Smooth muscle cell of the brain vasculature (primary cell): ENCODE measurements around the gene FXR2.

ENCODE experiments used
- DNase-seq: peaks from one replicate; pipeline ENCODE4 v3.0.0-alpha.2; 2012; ENCODE audit warnings: low read depth, low spot score

FXR2 gene

DNA sequence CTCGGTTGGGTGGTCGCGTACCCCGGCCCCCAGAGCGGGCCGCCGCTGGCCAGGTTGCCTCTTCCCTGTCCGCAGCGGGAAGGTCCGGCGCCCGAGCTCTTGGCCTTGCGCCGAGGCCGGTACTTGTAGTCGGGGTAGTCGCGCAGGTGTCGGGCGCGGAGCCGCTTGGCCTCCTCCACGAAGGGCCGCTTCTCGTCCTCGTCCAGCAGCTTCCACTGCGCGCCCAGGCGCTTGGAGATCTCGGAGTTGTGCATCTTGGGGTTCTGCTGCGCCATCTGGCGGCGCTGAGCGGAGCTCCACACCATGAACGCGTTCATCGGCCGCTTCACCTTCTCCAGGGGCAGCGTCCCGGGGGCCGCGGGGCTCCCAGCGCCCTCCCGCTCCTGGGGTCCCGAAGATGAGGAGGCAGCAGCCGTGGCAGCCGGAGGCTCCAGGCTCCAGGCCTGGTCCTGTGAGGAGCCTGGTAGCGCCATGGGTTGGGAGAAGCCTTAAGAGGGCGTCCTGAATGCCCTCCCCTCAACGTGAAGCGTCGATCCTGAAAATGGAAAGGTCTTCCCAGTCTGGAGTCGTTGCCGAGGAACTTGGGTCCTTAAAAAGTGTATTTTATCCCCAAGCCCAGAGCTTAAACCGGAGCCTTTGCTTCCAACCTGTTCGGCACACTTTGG is 25.4 kb downstream of the FXR2 start:
- DNase-seq: peak; percentile 70

DNA sequence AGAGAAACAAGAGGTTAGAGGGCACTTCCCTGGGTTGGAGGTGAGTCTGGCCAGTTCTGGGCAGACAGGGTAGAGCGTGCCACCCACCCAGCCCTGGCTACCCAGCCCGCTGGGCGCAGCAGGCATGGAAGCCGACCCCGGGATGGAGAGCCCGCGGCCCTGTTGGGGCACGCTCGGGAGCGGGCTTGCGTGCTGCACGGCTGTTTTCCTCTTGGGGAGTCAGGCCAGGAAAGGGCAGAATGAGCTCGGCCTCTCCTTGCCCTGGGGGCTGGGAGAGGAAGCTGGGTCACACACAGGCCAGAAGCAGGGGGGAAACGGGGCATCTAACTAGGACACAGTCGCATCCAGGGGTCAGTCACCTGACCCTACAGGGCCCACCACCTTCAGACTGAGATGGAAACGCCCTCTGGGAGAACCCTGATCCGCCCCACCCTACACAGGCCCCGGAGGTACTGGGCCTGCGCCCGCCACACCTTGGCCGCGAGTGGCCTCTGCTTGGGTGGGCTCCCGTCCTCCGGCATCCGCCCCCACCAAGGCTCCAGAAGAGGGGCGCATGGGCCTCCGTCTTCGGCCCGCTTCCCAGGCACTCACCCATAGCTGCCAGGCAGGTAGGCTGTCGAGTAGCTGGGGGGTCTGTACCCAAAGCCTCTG is 26.0 kb downstream of the FXR2 start:
- no peak for DNase-seq

DNA sequence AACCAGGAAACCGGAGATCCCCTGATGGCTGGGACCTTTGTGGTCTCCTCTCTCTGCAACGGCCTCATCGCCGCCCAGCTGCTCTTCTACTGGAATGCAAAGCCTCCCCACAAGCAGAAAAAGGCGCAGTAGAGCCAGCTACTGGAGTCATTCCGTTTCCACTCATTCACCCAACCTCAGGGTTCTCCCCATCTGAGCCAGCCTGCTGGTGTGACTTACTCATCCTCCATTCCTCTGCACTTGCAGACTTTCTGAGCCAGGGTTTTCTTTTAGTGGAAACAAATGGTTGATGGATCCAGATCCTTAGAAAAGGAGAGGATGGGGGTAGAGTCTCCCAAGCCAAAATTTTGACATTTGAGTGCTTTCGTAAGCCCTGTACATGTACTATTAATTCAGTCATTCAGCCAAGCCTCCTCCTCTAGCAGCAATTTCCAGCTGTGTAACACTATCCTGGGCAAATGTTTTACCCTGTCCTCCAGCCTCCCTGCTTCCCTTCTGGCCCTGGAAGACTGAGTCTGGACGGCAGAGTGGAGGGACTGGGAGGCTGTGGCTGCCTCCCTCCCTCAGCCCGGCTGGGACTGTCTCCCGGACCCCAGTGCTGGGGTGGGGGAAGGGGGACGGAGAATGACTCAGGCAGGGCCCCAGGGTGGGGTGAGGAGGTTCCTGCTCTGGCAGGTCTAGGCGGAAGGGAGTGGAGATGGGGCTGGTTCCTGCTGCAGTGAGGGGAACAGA is 27.1 kb downstream of the FXR2 start:
- peak; percentile 43 for DNase-seq

DNA sequence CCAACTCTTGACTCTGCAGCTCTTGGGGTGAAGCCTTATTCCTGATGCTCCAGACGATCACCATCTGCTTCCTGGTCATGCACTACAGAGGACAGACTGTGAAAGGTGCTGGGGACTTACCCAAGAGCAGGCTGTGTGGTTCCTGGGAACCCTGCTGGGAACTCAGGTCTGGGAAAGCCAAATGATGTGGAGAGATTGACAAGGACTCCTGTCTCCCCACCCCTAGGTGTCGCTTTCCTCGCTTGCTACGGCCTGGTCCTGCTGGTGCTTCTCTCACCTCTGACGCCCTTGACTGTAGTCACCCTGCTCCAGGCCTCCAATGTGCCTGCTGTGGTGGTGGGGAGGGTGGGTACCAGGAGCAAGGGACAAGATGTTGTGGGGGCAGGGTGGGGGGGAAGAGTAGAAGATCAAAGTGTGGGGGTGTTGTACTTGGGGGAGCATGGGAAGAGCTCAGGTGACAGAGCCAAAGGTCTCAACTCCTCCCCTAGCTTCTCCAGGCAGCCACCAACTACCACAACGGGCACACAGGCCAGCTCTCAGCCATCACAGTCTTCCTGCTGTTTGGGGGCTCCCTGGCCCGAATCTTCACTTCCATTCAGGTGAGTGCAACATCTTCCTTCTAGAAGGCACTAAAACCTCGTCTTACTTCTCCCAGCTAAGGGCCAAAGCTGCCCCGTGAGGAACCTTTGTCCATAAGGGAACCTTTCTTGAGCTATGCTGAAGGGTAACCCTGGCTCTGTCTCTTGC is 27.9 kb downstream of the FXR2 start:
- DNase-seq: no peak

DNA sequence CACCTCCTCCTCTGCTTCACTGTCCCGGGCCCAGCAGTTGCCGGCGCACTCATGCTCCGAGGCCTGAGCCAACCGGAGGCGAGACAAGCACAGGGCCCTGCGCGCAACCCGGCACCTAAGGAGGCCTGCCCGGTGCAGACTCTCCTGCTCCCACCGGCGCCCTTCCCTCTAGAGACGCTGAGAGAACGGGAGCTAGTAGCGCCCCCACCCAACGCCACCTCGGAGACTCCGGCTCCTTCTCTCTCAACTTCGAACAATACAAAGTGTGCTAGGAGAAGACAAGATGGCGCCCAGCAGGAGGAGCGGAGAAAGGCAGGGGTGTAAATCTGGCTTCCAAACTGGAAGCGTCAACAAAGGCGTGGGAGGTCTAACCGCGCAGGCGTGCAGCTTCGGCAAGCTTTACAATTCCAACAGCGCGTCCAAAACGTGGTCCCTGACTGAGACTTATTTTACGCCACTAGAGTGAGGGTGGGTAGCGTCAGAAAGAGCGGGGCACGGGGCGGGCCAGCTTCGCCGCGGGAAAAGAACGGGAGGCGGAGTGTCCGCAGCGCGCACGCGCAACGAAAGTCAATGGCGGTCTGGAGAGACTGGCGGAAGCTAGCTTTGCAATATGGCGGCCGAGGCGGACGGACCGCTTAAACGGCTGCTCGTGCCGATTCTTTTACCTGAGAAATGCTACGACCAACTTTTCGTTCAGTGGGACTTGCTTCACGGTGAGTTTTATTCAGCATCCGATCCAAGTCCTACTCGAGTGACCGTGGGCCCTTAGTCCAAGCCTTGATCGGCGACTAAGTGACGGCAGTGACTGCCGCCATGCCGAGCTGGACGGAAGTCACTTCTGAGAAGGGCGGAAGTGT is 31.2 kb downstream of the FXR2 start, which contains the start of gene MPDU1:
TSS of gene MPDU1 (plus strand) at position 600 of the 857 bp plus-strand sequence. CDS start at position 611, 11 bp downstream.
- peak; percentile 95 for DNase-seq

DNA sequence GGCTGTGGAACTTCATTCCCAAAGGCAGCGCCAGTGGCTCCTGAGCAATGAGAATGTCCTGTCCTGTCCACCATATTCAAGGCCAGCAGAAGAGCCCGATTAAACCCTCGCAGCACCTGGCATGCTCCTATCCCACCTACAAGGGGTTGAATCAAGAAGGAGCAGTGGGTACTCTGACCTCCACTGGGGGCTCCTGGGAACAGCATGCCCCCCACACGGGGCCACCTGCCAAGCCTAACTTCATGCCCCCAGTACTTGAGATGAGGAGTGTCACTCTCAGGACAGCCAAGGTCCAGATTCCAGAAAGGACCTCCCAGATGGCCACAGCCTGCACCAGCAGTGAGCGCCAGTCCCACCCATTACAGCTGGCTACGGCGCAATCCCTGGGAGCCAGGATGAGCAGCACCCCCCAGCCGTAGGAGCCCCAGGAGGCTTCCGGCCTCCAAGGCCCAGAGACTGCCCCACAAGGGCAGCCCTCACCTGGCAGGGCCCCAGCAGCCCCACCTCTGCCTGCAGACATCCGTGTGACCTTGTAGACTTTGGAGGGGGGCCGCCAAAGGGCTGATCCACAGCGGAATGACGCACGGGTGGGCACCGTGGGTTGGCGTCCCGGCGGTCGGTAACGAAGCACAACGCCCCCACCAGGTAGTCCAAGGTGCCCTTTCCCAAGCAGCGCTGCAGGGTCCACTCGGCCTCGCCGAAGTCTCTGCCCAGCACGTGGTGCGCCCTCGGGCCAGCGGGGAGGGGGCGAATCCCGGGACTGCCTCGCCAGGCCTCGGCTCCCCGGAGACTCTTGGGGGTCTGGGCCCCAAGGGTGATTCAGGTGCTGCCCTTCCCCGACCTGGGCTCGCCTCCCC is 32.1 kb downstream of the FXR2 start:
- no peak for DNase-seq

DNA sequence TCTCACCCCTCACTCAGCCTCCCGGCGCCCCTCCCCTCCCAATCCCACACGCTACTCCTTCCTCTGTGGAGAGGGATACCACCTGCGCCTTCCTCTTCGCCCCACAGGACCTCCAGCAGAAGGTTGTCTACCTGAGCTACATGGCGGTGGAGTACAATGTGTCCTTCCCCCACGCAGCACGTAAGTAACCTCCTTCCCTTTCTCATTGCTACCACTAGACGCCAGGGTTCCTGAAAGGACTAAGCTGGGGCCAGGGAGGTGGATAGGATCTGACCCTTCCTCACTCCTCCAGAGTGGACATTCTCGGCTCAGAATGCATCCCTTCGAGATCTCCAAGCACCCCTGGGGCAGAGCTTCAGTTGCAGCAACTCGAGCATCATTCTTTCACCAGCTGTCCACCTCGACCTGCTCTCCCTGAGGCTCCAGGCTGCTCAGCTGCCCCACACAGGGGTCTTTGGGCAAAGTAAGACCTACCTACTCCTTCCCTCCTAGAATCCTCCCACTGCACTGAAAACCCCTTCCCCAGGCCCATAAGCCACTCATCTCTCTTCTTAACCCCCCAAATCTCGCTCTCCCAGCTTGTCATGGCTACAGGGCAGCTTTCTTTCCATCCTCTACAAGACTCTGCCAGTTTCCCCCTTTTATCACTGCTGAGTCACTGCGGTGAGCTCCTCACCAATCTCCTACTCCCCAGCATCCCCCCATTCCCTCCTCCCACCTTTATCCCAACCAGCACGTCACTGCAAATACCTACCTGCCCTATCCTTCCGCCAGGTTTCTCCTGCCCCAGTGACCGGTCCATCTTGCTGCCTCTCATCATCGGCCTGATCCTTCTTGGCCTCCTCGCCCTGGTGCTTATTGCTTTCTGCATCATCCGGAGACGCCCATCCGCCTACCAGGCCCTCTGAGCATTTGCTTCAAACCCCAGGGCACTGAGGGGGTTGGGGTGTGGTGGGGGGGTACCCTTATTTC is 33.8 kb downstream of the FXR2 start:
- no peak for DNase-seq

DNA sequence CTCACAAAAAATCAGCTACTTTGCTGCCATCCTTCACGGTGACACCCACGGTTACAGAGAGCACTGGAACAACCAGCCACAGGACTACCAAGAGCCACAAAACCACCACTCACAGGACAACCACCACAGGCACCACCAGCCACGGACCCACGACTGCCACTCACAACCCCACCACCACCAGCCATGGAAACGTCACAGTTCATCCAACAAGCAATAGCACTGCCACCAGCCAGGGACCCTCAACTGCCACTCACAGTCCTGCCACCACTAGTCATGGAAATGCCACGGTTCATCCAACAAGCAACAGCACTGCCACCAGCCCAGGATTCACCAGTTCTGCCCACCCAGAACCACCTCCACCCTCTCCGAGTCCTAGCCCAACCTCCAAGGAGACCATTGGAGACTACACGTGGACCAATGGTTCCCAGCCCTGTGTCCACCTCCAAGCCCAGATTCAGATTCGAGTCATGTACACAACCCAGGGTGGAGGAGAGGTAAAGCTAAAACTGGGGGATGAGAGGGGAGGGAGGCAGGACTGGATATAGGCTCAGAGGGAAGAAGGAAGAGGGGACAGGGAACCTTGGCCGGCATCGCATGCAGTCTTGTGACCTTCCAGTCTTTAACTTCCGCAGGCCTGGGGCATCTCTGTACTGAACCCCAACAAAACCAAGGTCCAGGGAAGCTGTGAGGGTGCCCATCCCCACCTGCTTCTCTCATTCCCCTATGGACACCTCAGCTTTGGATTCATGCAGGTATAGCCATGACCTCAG is 34.7 kb downstream of the FXR2 start:
- DNase-seq: no peak

DNA sequence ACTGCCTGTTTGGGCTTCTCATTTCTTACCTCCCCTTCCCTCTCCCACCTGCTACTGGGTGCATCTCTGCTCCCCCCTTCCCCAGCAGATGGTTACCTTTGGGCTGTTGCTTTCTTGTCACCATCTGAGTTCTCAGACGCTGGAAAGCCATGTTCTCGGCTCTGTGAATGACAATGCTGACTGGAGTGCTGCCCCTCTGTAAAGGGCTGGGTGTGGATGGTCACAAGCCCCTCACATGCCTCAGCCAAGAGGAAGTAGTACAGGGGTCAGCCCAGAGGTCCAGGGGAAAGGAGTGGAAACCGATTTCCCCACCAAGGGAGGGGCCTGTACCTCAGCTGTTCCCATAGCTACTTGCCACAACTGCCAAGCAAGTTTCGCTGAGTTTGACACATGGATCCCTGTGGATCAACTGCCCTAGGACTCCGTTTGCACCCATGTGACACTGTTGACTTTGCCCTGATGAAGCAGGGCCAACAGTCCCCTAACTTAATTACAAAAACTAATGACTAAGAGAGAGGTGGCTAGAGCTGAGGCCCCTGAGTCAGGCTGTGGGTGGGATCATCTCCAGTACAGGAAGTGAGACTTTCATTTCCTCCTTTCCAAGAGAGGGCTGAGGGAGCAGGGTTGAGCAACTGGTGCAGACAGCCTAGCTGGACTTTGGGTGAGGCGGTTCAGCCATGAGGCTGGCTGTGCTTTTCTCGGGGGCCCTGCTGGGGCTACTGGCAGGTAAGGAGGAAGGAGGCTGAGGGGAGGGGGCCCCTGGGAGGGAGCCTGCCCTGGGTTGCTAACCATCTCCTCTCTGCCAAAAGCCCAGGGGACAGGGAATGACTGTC is 35.5 kb downstream of the FXR2 start, which contains the start of gene CD68:
TSS of gene CD68 (plus strand) at position 638 of the 833 bp plus-strand sequence. CDS start at position 678, 40 bp downstream.
- DNase-seq: no peak

DNA sequence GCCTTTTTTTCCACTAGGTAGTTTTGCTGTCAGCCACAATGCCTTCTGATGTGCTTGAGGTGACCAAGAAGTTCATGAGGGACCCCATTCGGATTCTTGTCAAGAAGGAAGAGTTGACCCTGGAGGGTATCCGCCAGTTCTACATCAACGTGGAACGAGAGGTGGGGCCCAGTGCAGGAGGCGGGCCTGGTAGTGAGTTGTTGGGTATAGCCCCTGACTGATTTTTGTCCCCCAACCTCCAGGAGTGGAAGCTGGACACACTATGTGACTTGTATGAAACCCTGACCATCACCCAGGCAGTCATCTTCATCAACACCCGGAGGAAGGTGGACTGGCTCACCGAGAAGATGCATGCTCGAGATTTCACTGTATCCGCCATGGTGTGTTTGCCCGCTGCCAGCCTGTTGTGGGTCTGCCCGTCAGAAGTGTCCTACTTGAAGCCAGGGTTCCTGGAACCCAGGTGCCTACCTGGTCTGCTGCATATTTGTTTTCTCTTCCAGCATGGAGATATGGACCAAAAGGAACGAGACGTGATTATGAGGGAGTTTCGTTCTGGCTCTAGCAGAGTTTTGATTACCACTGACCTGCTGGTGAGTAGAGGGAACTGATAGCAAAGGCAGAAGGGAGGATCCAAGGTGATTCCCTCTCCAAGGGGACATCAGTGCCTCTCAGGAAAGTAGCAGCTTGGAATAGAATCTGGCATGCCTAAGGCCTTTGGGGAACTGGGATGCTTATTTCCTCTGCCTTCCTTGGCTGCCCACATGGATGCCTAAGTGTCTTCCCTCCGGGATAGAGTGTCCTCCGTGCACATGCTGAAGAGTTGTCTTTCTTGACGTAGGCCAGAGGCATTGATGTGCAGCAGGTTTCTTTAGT is 37.1 kb downstream of the FXR2 start:
- DNase-seq: no peak

DNA sequence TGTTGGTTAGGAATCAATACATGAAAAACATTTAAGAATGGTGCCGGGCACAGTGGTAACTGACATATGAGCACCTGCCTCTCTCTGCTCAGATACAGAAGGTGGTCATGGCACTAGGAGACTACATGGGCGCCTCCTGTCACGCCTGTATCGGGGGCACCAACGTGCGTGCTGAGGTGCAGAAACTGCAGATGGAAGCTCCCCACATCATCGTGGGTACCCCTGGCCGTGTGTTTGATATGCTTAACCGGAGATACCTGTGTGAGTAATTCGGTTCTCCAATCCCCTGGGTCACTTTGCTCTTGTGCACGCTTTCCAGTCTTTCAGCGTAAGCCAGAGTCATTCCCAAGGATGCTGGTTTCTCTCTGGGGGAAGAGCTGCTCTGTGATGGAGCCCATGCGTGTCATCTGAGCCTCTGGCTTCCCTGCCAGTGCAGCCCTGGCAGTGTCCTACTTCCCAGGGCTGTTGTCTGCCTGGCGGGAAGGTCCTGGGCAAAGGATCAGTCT is 38.2 kb downstream of the FXR2 start:
- DNase-seq: no peak

DNA sequence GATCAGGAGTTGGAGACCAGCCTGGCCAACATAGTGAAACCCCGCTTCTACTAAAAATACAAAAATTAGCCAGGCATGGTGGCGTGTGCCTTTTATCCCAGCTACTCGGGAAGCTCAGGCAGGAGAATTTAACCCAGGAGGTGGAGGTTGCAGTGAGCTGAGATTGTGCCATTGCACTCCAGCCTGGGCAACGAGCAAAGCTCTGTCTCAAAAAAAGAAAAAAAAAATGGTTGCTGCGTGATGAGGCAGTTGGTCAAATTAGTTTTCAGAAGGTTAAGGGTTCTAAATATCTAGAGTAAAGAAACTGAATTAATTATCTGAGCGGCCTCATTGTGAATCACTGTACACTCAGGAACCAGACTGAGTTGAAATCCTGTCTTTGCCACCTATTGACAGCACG is 38.7 kb downstream of the FXR2 start:
- DNase-seq: no peak

DNA sequence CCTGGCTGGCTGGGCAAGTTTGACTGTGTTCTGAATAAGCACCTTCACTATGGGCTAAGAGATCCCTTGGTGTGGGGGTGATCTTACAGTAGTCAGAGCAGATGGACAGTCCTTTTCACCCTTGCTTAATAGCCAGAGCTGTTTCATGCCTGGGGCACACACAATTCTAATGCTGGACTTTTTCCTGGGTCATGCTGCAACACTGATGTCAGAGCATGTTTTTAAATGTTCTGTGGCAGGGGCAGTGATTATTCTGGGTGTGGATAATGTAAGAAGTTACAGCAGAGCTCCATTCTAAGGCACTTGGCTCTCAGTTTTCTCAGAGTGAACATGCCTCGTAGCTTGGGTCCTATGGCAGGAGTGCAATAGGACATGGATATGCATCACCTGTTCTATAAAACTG is 39.2 kb downstream of the FXR2 start:
- DNase-seq: no peak

DNA sequence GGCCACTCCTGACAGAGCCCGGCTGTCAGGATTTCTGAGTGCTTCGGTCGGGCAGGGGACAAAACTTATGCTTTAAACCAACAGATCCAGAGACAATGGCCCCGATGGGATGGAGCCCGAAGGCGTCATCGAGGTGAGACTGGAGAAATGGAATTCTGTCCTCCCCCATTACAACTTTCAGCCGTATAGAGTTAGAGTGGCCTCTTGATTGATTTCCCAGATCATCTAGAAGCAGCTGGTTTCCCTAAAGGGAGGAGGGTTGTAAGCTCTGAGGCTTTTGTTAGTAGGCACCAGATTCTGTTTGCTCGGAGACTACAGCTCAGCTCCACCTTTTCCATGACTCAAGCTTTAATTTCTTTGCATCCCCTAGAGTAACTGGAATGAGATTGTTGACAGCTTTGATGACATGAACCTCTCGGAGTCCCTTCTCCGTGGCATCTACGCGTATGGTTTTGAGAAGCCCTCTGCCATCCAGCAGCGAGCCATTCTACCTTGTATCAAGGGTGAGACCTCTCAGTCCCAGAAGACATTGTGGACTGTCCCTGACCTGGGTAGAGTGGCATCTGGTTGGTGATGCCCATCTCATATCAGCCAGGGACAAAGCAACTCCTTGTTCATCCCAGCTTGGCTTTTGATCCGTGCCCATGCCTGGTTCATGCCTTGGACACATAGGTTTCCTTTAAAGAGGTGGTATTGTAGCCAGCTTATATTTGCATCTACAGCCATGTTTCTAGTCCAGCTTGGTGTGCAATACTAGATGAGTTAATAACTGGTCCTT is 40.3 kb downstream of the FXR2 start:
- no peak for DNase-seq
